ENCODE results near the gene PCK2.

DNA sequence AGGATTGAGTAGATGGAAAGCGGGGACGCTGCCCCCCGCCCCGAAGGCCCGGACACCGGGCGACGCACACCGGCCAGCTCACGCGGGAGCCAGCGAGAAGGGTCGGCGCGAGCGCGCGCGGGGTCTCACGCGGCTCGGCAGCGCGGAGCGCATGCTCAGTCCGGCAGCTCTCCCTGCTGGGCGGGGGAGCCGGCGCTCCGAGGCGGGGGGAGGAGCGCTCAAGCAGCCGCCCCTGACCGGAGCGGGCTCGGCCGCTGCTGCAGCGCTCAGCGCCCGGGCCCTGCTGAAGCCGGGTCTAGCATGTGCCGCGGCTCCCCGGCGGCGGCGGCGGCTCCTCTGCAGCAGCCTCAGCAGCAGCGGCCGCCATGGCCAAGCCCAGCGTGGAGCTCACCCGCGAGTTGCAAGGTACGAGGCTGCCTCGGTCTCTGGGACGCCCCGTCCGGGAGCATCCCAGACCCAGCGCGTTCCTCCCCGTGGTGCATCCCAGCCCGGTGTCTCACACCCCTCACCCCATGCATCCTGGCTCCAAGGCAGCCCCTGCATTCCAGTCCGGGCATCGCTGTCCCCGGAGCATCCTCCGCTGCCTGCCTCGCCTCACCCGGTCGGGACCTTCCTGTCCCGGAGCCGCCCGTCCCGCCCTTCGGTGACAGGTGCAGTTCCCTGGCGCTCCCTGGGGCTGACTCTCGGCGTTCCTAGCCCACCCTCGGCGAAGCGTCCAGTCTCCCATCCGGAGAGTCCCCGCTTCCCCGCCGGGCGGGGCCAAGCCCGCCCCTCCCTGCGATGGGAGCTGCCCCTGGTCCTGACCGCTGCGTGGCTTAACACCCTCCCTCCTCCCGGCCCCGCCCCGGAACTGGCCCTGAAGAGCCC is 42.1 kb upstream of the PCK2 start, which contains the start of gene CARMIL3:
- TF ChIP-seq, protein P1, sequence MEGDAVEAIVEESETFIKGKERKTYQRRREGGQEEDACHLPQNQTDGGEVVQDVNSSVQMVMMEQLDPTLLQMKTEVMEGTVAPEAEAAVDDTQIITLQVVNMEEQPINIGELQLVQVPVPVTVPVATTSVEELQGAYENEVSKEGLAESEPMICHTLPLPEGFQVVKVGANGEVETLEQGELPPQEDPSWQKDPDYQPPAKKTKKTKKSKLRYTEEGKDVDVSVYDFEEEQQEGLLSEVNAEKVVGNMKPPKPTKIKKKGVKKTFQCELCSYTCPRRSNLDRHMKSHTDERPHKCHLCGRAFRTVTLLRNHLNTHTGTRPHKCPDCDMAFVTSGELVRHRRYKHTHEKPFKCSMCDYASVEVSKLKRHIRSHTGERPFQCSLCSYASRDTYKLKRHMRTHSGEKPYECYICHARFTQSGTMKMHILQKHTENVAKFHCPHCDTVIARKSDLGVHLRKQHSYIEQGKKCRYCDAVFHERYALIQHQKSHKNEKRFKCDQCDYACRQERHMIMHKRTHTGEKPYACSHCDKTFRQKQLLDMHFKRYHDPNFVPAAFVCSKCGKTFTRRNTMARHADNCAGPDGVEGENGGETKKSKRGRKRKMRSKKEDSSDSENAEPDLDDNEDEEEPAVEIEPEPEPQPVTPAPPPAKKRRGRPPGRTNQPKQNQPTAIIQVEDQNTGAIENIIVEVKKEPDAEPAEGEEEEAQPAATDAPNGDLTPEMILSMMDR (IDR thresholded peaks at IDR 0.05; ENCODE audit: poor library complexity, severe bottlenecking), result no peak
- no peak for TF ChIP-seq EZH2 (IDR thresholded peaks at IDR 0.05; ENCODE audit: borderline replicate concordance, insufficient read depth, low read length, poor library complexity, severe bottlenecking)

Data from neural cell (in vitro differentiated cells).